A549 (cell line): ENCODE results near the gene COL6A6. TPM values are rescaled to one million over a fixed set of nuclear protein-coding genes. Genes with fewer than 3 reads are reported as not detected.

Experiments used
- ATAC-seq, 2 experiments: fragments of 200-7000 bp in 1 of 2; fragments of >200 bp in 1 of 2; cut with Nextera tagmentation in 1 of 2; cut with Tn5 transposase in 1 of 2; 3 replicates each; pipeline versions ENCODE4 v1.8.0 to v1.9.1; 2018 to 2020; ENCODE audit warnings: mild to moderate bottlenecking in 1 of 2, moderate library complexity in 1 of 2
- CTCF ChIA-PET: fragments of 300-600 bp; sonication (Branson Sonifier 250); formaldehyde crosslinking; extraction: SDS; loops from one replicate; lab custom pipeline; 2021; ENCODE audit warnings: antibody characterized with exemption, inconsistent platforms; lab: Yijun Ruan, JAX
- POLR2A ChIA-PET: fragments of 350-600 bp; formaldehyde crosslinking; extraction: SDS; loops from one replicate; lab custom pipeline; 2021; ENCODE audit warnings: antibody characterized with exemption, inconsistent platforms; lab: Yijun Ruan, JAX
- DNase-seq, 2 experiments: peaks; one replicate each; pipeline versions ENCODE4 v3.0.0 to v3.0.0-alpha.2; 2011 to 2016; ENCODE audit warnings: low read depth in 1 of 2, low spot score in 1 of 2
- FAIRE-seq: peaks from 2 replicates; lab custom pipeline; 2011; peaks lifted over from hg19 to GRCh38; lab: Jason Lieb, UNC
- H3K27ac ChIP-seq, 2 experiments: fragments of >200 bp; sonication (Bioruptor Twin); formaldehyde crosslinking; 3 replicates each; pipeline ENCODE4 v1.5.1; 2016 to 2017
- H3K4me1 ChIP-seq: fragments of >200 bp; sonication (Bioruptor Twin); formaldehyde crosslinking; 3 replicates; pipeline ENCODE4 v1.6.1; 2016
- H3K4me2 ChIP-seq: fragments of >200 bp; sonication (Bioruptor Twin); formaldehyde crosslinking; 3 replicates; pipeline ENCODE4 v1.6.1; 2016
- H3K4me3 ChIP-seq: fragments of >200 bp; sonication (Bioruptor Twin); formaldehyde crosslinking; 3 replicates; pipeline ENCODE4 v1.5.1; 2016
- H3K9me3 ChIP-seq: fragments of >200 bp; sonication (Bioruptor Twin); formaldehyde crosslinking; 3 replicates; pipeline ENCODE4 v1.6.1; 2016
- BCL3 ChIP-seq: fragments of >200 bp; sonication (Bioruptor Twin); formaldehyde crosslinking; IDR thresholded peaks from 3 replicates; pipeline ENCODE4 v1.6.1; 2016
- BHLHE40 ChIP-seq: IDR thresholded peaks from 2 replicates; pipeline ENCODE4 v1.6.1; 2012; ENCODE audit warnings: low read depth, low read length, inconsistent platforms
- CHD4 ChIP-seq: fragments of 200-600 bp; sonication (generic); IDR thresholded peaks from 2 replicates; pipeline ENCODE4 v1.6.1; 2016; ENCODE audit warnings: antibody characterized with exemption, mild to moderate bottlenecking, borderline replicate concordance
- EHF ChIP-seq: fragments of 250-450 bp; sonication (Bioruptor Pico); IDR thresholded peaks from 2 replicates; pipeline ENCODE4 v1.5.0; 2020; ENCODE audit warnings: mild to moderate bottlenecking
- EHMT2 ChIP-seq: fragments of 200-600 bp; sonication (generic); IDR thresholded peaks from 2 replicates; pipeline ENCODE4 v1.6.1; 2016; ENCODE audit warnings: antibody characterized with exemption, low read depth, mild to moderate bottlenecking, moderate library complexity
- FOSL2 ChIP-seq, 2 experiments: fragments of 450-650 bp in 1 of 2; fragments of >200 bp in 1 of 2; sonication (Bioruptor Twin) in 1 of 2; formaldehyde crosslinking; IDR thresholded peaks; 2 replicates each; pipeline versions ENCODE4 v1.5.0 to v1.6.1; 2016 to 2020; ENCODE audit warnings: mild to moderate bottlenecking in 1 of 2, moderate library complexity in 1 of 2
- GATA3 ChIP-seq: IDR thresholded peaks from 2 replicates; pipeline ENCODE4 v1.6.1; 2012; ENCODE audit warnings: borderline replicate concordance
- HES2 ChIP-seq: fragments of >200 bp; sonication (Bioruptor Twin); formaldehyde crosslinking; IDR thresholded peaks from 2 replicates; pipeline ENCODE4 v1.6.1; 2016
- HOXA7 ChIP-seq: fragments of 250-450 bp; sonication (Bioruptor Pico); IDR thresholded peaks from 2 replicates; pipeline ENCODE4 v1.5.0; 2020; ENCODE audit warnings: mild to moderate bottlenecking, moderate library complexity
- HOXB13 ChIP-seq: fragments of 250-450 bp; sonication (Bioruptor Pico); IDR thresholded peaks from 2 replicates; pipeline ENCODE4 v1.5.0; 2020; ENCODE audit warnings: low read depth, mild to moderate bottlenecking, moderate library complexity
- HOXB5 ChIP-seq: fragments of 250-450 bp; sonication (Bioruptor Pico); IDR thresholded peaks from 2 replicates; pipeline ENCODE4 v1.5.0; 2020; ENCODE audit warnings: mild to moderate bottlenecking, moderate library complexity
- JUNB ChIP-seq: fragments of >200 bp; sonication (Bioruptor Twin); formaldehyde crosslinking; IDR thresholded peaks from 2 replicates; pipeline ENCODE4 v1.6.1; 2016
- KDM5A ChIP-seq: fragments of 200-600 bp; sonication (generic); IDR thresholded peaks from 2 replicates; pipeline ENCODE4 v1.6.1; 2016; ENCODE audit warnings: antibody characterized with exemption, mild to moderate bottlenecking
- MAFK ChIP-seq: fragments of 450-650 bp; IDR thresholded peaks from 2 replicates; pipeline ENCODE4 v1.6.1; 2014; ENCODE audit not compliant: partially characterized antibody
- MAZ ChIP-seq: fragments of 150-350 bp; IDR thresholded peaks from 2 replicates; pipeline ENCODE4 v1.6.1; 2014; ENCODE audit warnings: antibody characterized with exemption, low read depth, low read length, borderline replicate concordance
- MYC ChIP-seq: IDR thresholded peaks from 2 replicates; pipeline ENCODE4 v1.6.1; 2012; ENCODE audit warnings: mild to moderate bottlenecking, inconsistent platforms, low read length, improper control_type of control experiment, borderline replicate concordance
- NFE2L2 ChIP-seq: fragments of 150-350 bp; conservative IDR thresholded peaks from 2 replicates; pipeline ENCODE4 v1.6.1; 2014; ENCODE audit warnings: low read length
- NPAS2 ChIP-seq: fragments of 250-450 bp; sonication (Bioruptor Pico); IDR thresholded peaks from 2 replicates; pipeline ENCODE4 v1.8.0; 2022; ENCODE audit warnings: mild to moderate bottlenecking, moderate library complexity, borderline replicate concordance
- PHF8 ChIP-seq: fragments of 200-600 bp; sonication (generic); IDR thresholded peaks from 2 replicates; pipeline ENCODE4 v1.6.1; 2016; ENCODE audit warnings: low read depth, mild to moderate bottlenecking, antibody characterized with exemption, moderate library complexity, borderline replicate concordance
- POLR2AphosphoS2 ChIP-seq: conservative IDR thresholded peaks from 2 replicates; pipeline ENCODE4 v1.6.1; 2012; ENCODE audit warnings: low read length, improper control_type of control experiment, inconsistent platforms
- RARB ChIP-seq: fragments of 250-450 bp; sonication (Bioruptor Pico); IDR thresholded peaks from 2 replicates; pipeline ENCODE4 v1.8.0; 2021; ENCODE audit warnings: mild to moderate bottlenecking, moderate library complexity
- RCOR1 ChIP-seq: fragments of 150-350 bp; IDR thresholded peaks from 2 replicates; pipeline ENCODE4 v1.6.1; 2014; ENCODE audit warnings: antibody characterized with exemption, low read length, low read depth
- REST ChIP-seq: fragments of 200-600 bp; sonication (generic); IDR thresholded peaks from 2 replicates; pipeline ENCODE4 v1.6.1; 2016; ENCODE audit warnings: antibody characterized with exemption, mild to moderate bottlenecking, moderate library complexity
- USF2 ChIP-seq: fragments of 450-650 bp; IDR thresholded peaks from 2 replicates; pipeline ENCODE4 v1.6.1; 2014; ENCODE audit warnings: antibody characterized with exemption
- WGBS: methylation state at CpG from one replicate; pipeline ENCODE4 v1.1.6; 2017; ENCODE audit errors: missing lambda C conversion rate; 5-methylcytosine and 5-hydroxymethylcytosine counted together
- polyA plus RNA-seq, 4 experiments: library from polyadenylated mRNA; depleted of rRNA in 3 of 4; stranded (reverse); fragments of >200 nt; fragmentation: RNase III in 1 of 4; extraction: RNeasy Plus Mini Kit Qiagen cat#74134 plus additional on column Dnase treatment in 1 of 4; gene quantifications; 2 replicates in 3 of 4; 3 replicates in 1 of 4; pipeline ENCODE4 v1.2.3, GENCODE V29; 2011 to 2017
- TF ChIP-seq, protein P1 (sequence below): IDR thresholded peaks from 2 replicates; pipeline ENCODE4 v1.6.1; 2012
- TF ChIP-seq, protein P2 (sequence below): fragments of 250-450 bp; sonication (Bioruptor Pico); IDR thresholded peaks from 2 replicates; pipeline ENCODE4 v1.5.0; 2020; ENCODE audit warnings: low read depth, mild to moderate bottlenecking, moderate library complexity
- TF ChIP-seq, protein P3 (sequence below): IDR thresholded peaks from 2 replicates; pipeline ENCODE4 v1.6.1; 2012; ENCODE audit warnings: low read depth, borderline replicate concordance

Gene COL6A6
- polyA plus RNA-seq, 2 of the 4 experiments (the other 2 are of a cell fraction), result not detected

DNA sequence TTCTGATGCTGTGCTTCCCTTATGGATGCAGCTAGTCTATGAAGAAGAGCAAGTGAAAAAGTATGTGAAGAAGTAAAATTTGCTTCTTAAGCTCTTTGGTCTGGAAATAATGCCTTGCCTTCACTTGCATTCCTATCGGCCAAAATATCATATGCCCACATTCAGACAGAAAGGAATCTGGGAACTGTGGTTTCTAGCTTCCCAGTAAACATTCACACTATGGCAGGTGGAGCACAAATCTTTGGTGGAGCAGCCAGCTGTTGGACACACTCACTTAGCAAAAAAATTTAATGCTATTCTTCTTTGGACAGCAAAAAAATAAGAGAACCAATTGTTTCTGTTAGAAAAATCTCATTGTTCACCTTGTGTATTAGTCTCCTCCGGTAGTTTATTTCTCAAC is 12.3 kb upstream of the COL6A6 start:
- no peak for ATAC-seq
- CTCF ChIA-PET, result interaction anchor here (1.1 kb wide), 1 partner anchor 11 kb away, joined by 3 read pairs; no protein-coding TSS in a partner anchor
- TF ChIP-seq RARB (no peak), RCOR1 (no peak), POLR2AphosphoS2 (no peak), HOXB5 (no peak), REST (no peak), FOSL2 (IDR thresholded peaks at IDR 0.05) (no peak), FOSL2 (CRISPR knock-in tag; IDR thresholded peaks at IDR 0.05) (no peak), EHMT2 (no peak), EHF (no peak), KDM5A (no peak)
- TF ChIP-seq, protein P1, sequence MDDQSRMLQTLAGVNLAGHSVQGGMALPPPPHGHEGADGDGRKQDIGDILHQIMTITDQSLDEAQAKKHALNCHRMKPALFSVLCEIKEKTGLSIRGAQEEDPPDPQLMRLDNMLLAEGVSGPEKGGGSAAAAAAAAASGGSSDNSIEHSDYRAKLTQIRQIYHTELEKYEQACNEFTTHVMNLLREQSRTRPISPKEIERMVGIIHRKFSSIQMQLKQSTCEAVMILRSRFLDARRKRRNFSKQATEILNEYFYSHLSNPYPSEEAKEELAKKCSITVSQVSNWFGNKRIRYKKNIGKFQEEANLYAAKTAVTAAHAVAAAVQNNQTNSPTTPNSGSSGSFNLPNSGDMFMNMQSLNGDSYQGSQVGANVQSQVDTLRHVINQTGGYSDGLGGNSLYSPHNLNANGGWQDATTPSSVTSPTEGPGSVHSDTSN, result no peak
- TF ChIP-seq, protein P2, sequence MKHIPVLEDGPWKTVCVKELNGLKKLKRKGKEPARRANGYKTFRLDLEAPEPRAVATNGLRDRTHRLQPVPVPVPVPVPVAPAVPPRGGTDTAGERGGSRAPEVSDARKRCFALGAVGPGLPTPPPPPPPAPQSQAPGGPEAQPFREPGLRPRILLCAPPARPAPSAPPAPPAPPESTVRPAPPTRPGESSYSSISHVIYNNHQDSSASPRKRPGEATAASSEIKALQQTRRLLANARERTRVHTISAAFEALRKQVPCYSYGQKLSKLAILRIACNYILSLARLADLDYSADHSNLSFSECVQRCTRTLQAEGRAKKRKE (CRISPR knock-in tag), result no peak
- TF ChIP-seq, protein P3, sequence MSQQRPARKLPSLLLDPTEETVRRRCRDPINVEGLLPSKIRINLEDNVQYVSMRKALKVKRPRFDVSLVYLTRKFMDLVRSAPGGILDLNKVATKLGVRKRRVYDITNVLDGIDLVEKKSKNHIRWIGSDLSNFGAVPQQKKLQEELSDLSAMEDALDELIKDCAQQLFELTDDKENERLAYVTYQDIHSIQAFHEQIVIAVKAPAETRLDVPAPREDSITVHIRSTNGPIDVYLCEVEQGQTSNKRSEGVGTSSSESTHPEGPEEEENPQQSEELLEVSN, result no peak
- H3K4me2 ChIP-seq, result no peak overlapping the region
- 10% methylated on average over 2 of the region's 2 CpGs for WGBS
- no peaks in the 10 kb centered on the region for H3K9me3 ChIP-seq
- no peak for FAIRE-seq
- no peaks in the 10 kb centered on the region for H3K4me1 ChIP-seq
- no peak overlapping the region for H3K27ac ChIP-seq
- no peak for DNase-seq
- H3K4me3 ChIP-seq, result no peak overlapping the region
- POLR2A ChIA-PET, result no interaction called here

GRCh38 chr3:130506031-130506430 is 10.9 kb upstream of the COL6A6 start:
- H3K4me1 ChIP-seq, result no peaks in the 10 kb centered on the region
- WGBS, result 8% methylated on average over 3 of the region's 3 CpGs
- POLR2A ChIA-PET, result no interaction called here
- H3K27ac ChIP-seq, result no peak overlapping the region
- CTCF ChIA-PET, result no interaction called here
- no peak overlapping the region for H3K4me3 ChIP-seq
- H3K9me3 ChIP-seq, result no peaks in the 10 kb centered on the region
- DNase-seq (no peak), FAIRE-seq (no peak), ATAC-seq (no peak)
- no peak overlapping the region for H3K4me2 ChIP-seq
- TF ChIP-seq MAZ (no peak), HOXA7 (CRISPR knock-in tag) (no peak), HOXB13 (CRISPR knock-in tag) (no peak), USF2 (no peak), CHD4 (no peak), MAFK (no peak), BCL3 (no peak), POLR2AphosphoS2 (no peak), GATA3 (no peak), PHF8 (no peak), HES2 (no peak), KDM5A (no peak), MYC (no peak), NPAS2 (CRISPR knock-in tag) (no peak), NFE2L2 (no peak), JUNB (no peak), EHMT2 (no peak), BHLHE40 (no peak)
